Astrocyte (in vitro differentiated cells and primary cell): ENCODE data around the gene TRERF1. TPM values are rescaled to one million over a fixed set of nuclear protein-coding genes. Genes with fewer than 3 reads are reported as not detected.

Source experiments
- DNase-seq: peaks from one replicate; pipeline ENCODE4 v3.0.0-alpha.2; 2010; ENCODE audit warnings: low read depth
- FAIRE-seq: peaks from 2 replicates; lab custom pipeline; 2011; peaks lifted over from hg19 to GRCh38; lab: Jason Lieb, UNC
- H2AFZ ChIP-seq: 2 replicates; pipeline ENCODE4 v1.6.0; 2012; ENCODE audit warnings: low read depth, low read length, inconsistent platforms
- H3K27ac ChIP-seq: 2 replicates; pipeline ENCODE4 v1.5.1; 2011; ENCODE audit warnings: low read depth, low read length, inconsistent platforms
- H3K27me3 ChIP-seq: 2 replicates; pipeline ENCODE4 v1.6.0; 2011; ENCODE audit warnings: low read length, inconsistent platforms; ENCODE audit not compliant: insufficient read depth
- H3K36me3 ChIP-seq: 2 replicates; pipeline ENCODE4 v1.5.1; 2011; ENCODE audit warnings: low read length, inconsistent platforms; ENCODE audit not compliant: insufficient read depth
- H3K4me1 ChIP-seq: 2 replicates; pipeline ENCODE4 v1.5.1; 2011; ENCODE audit warnings: low read length, inconsistent platforms; ENCODE audit not compliant: insufficient read depth
- H3K4me2 ChIP-seq: 2 replicates; pipeline ENCODE4 v1.6.0; 2012; ENCODE audit warnings: low read length, inconsistent platforms
- H3K4me3 ChIP-seq: 2 replicates; pipeline ENCODE4 v1.5.1; 2011; ENCODE audit warnings: low read depth, mild to moderate bottlenecking, low read length, inconsistent platforms; ENCODE audit not compliant: insufficient read depth
- H3K79me2 ChIP-seq: 2 replicates; pipeline ENCODE4 v1.6.0; 2012; ENCODE audit warnings: mild to moderate bottlenecking, low read length, inconsistent platforms; ENCODE audit not compliant: insufficient read depth
- H3K9ac ChIP-seq: 2 replicates; pipeline ENCODE4 v1.6.0; 2012; ENCODE audit warnings: mild to moderate bottlenecking, low read length, inconsistent platforms
- H3K9me3 ChIP-seq: 2 replicates; pipeline ENCODE4 v1.5.1; 2012; ENCODE audit warnings: low read depth, mild to moderate bottlenecking, low read length, inconsistent platforms; ENCODE audit not compliant: insufficient read depth
- H4K20me1 ChIP-seq: 2 replicates; pipeline ENCODE4 v1.6.0; 2012; ENCODE audit warnings: low read length, inconsistent platforms; ENCODE audit not compliant: insufficient read depth
- H3K27ac Mint-ChIP-seq: one replicate; pipeline ENCODE4 v1.8.0; 2021; ENCODE audit warnings: mild to moderate bottlenecking, mixed read lengths; ENCODE audit not compliant: unreplicated experiment
- H3K27me3 Mint-ChIP-seq: one replicate; pipeline ENCODE4 v1.8.0; 2021; ENCODE audit warnings: low read depth, mixed read lengths; ENCODE audit not compliant: unreplicated experiment
- H3K36me3 Mint-ChIP-seq: one replicate; pipeline ENCODE4 v1.8.0; 2021; ENCODE audit warnings: low read depth, mixed read lengths; ENCODE audit not compliant: unreplicated experiment
- H3K4me1 Mint-ChIP-seq: one replicate; pipeline ENCODE4 v1.8.0; 2021; ENCODE audit warnings: low read depth, mixed read lengths; ENCODE audit not compliant: unreplicated experiment
- H3K4me3 Mint-ChIP-seq: one replicate; pipeline ENCODE4 v1.8.0; 2021; ENCODE audit warnings: mild to moderate bottlenecking, moderate library complexity, mixed read lengths; ENCODE audit not compliant: unreplicated experiment
- H3K9me3 Mint-ChIP-seq: one replicate; pipeline ENCODE4 v1.8.0; 2021; ENCODE audit warnings: mild to moderate bottlenecking, mixed read lengths; ENCODE audit not compliant: unreplicated experiment
- EZH2 ChIP-seq: IDR thresholded peaks from 2 replicates; pipeline ENCODE4 v1.6.1; 2012; ENCODE audit warnings: mild to moderate bottlenecking, low read length, inconsistent platforms; ENCODE audit not compliant: insufficient read depth
- total RNA-seq: library from RNA; stranded (reverse); gene quantifications from 2 replicates; pipeline ENCODE4 v1.2.1, GENCODE V29; 2021
- TF ChIP-seq, protein P1 (sequence below): IDR thresholded peaks from 2 replicates; pipeline ENCODE4 v1.5.1; 2011; ENCODE audit warnings: low read depth, mild to moderate bottlenecking, inconsistent platforms, low read length, moderate library complexity; ENCODE audit not compliant: insufficient read depth

The TRERF1 gene
- total RNA-seq, 1 donor from 2014 or later, result 8.6 TPM

DNA sequence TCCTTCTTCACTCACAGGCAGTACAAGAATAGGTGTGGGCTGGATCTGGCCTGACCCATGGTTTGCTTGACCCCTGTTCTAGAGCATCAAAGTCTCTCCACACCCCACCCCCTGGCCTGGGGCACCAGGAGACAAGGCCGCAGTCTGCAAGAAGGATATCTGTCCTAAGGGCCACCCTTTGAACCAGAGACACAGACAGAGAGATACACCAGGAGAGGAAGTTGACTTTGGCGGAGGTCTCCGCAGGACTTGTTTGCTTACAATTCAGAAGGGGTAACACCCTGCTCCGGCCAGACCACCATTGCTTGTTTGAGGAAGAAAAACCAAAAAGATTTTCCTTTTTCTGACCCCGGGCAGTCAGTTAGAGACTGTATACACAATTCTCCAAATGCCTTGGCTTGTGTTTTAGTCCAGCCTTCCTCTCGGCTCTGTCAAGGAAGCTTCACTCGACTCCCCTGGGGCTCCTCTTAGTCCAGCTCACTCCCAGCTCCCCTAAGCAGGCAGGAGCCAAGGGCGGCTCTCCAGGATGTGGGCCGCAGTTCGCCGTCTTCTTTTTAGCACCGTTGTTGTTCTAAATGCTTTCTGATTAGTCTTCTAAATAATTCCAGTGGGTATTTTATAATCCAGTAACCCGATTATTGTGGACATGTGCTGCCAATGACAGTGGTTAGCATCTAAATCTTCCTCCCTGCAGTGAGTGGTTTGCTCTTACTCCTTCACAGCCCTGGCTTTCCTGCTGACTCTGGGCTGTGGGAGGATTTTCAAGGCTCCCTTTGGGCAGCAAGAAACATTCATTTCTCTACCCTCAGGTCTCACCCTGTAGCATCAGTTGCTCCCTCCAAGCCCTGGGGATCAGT is 175.5 kb downstream of the TRERF1 start:
- H3K4me3 ChIP-seq, result no peak overlapping the region
- H4K20me1 ChIP-seq, result no peaks in the 10 kb centered on the region
- H3K4me2 ChIP-seq, result no peak overlapping the region
- Mint-ChIP-seq H3K27ac (no peak overlapping the region), H3K4me3 (no peak overlapping the region), H3K4me1 (peaks cover 6% of the 10 kb centered on the region), H3K9me3 (no peaks in the 10 kb centered on the region), H3K27me3 (no peaks in the 10 kb centered on the region), H3K36me3 (peaks cover 11% of the 10 kb centered on the region)
- H3K27ac ChIP-seq, result no peak overlapping the region
- H3K79me2 ChIP-seq, result no peaks in the 10 kb centered on the region
- no peak for TF ChIP-seq EZH2
- TF ChIP-seq, protein P1, sequence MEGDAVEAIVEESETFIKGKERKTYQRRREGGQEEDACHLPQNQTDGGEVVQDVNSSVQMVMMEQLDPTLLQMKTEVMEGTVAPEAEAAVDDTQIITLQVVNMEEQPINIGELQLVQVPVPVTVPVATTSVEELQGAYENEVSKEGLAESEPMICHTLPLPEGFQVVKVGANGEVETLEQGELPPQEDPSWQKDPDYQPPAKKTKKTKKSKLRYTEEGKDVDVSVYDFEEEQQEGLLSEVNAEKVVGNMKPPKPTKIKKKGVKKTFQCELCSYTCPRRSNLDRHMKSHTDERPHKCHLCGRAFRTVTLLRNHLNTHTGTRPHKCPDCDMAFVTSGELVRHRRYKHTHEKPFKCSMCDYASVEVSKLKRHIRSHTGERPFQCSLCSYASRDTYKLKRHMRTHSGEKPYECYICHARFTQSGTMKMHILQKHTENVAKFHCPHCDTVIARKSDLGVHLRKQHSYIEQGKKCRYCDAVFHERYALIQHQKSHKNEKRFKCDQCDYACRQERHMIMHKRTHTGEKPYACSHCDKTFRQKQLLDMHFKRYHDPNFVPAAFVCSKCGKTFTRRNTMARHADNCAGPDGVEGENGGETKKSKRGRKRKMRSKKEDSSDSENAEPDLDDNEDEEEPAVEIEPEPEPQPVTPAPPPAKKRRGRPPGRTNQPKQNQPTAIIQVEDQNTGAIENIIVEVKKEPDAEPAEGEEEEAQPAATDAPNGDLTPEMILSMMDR, result no peak
- no peak for FAIRE-seq
- H3K4me1 ChIP-seq, result peaks cover 17% of the 10 kb centered on the region
- H2AFZ ChIP-seq, result no peak overlapping the region
- H3K9me3 ChIP-seq, result no peaks in the 10 kb centered on the region
- H3K36me3 ChIP-seq, result no peaks in the 10 kb centered on the region
- H3K9ac ChIP-seq, result peak overlapping the region; percentile 3
- no peak for DNase-seq
- no peaks in the 10 kb centered on the region for H3K27me3 ChIP-seq

DNA sequence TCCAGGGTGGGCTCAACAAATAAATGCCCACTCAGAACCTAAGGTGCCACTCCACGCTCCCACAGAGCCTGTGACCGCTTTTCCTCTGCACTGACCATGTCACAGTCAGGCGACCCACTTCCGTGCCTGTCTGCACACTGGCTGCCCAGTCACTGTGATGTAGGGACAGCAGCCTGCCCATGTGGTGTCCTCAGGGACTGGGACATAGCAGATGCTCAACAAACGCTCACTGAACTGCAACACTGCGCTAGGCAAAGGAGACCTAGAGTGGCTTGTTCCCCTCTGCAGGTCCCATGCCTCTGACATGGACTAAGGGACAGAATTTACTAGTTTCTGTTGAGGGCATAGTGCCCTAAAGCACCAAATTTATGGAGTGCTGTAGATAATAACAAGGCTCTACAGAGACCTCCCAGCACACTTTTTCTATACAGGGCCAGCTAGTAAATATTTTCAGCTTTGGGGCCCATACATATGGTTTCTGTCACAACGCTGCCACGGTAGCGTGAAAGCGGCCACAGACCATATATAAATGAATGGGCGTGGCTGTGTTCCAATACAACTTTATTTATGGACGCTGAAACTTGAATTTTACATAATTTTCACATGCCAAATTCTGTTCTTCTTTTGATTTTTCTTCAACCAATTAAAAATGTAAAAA is 176.2 kb downstream of the TRERF1 start:
- Histone ChIP-seq H3K36me3 (no peaks in the 10 kb centered on the region), H3K27me3 (no peaks in the 10 kb centered on the region), H3K9ac (no peak overlapping the region), H3K9me3 (no peaks in the 10 kb centered on the region), H3K4me2 (no peak overlapping the region), H4K20me1 (no peaks in the 10 kb centered on the region), H3K4me1 (peaks cover 14% of the 10 kb centered on the region), H3K27ac (no peak overlapping the region), H2AFZ (no peak overlapping the region), H3K4me3 (no peak overlapping the region), H3K79me2 (no peaks in the 10 kb centered on the region)
- peaks cover 3% of the 10 kb centered on the region for H3K4me1 Mint-ChIP-seq
- H3K9me3 Mint-ChIP-seq, result no peaks in the 10 kb centered on the region
- H3K27ac Mint-ChIP-seq, result no peak overlapping the region
- peaks cover 11% of the 10 kb centered on the region for H3K36me3 Mint-ChIP-seq
- no peak overlapping the region for H3K4me3 Mint-ChIP-seq
- TF ChIP-seq EZH2, result no peak
- TF ChIP-seq, protein P1, result no peak
- H3K27me3 Mint-ChIP-seq, result no peaks in the 10 kb centered on the region
- no peak for FAIRE-seq
- DNase-seq, result no peak
